ENCODE results near the gene CYB561. TPM values are rescaled to one million over a fixed set of nuclear protein-coding genes. Genes with fewer than 3 reads are reported as not detected.
A peak's percentile ranks its signal among the peaks of the same experiment; 100 is the strongest.

Gene CYB561
- total RNA-seq, 2 donors from 2014 or later = 50.8 to 69.9 TPM

GRCh38 chr17:63486317-63487013, 40.4 kb upstream of the CYB561 start:
- H3K36me3 Mint-ChIP-seq (ENCODE audit: low read depth) = peaks cover 5% of the 10 kb centered on the region
- no peak overlapping the region for H3K27ac Mint-ChIP-seq
- DNase-seq (no peak), ATAC-seq (no peak)
- no peak overlapping the region for H3K4me3 Mint-ChIP-seq
- H3K27me3 Mint-ChIP-seq = no peaks in the 10 kb centered on the region
- H3K9me3 ChIP-seq (ENCODE audit: control insufficient read depth, low read length, poor library complexity, severe bottlenecking) = no peaks in the 10 kb centered on the region
- peaks cover 4% of the 10 kb centered on the region for H3K4me1 Mint-ChIP-seq

- H3K4me1 Mint-ChIP-seq = peaks cover 4% of the 10 kb centered on the region
- no peak overlapping the region for H3K4me3 Mint-ChIP-seq
- DNase-seq = no peak
- peaks cover 5% of the 10 kb centered on the region for H3K36me3 Mint-ChIP-seq (ENCODE audit: low read depth)
- H3K9me3 ChIP-seq (ENCODE audit: control insufficient read depth, low read length, poor library complexity, severe bottlenecking) = no peaks in the 10 kb centered on the region
- H3K27ac Mint-ChIP-seq = peak overlapping the region; percentile 85
- no peaks in the 10 kb centered on the region for H3K27me3 Mint-ChIP-seq
- ATAC-seq = no peak
Observed at GRCh38 chr17:63483655-63484575, 37.8 kb upstream of the CYB561 start.

GRCh38 chr17:63483038-63483437, 36.9 kb upstream of the CYB561 start:
- no peak for DNase-seq
- Mint-ChIP-seq H3K4me1 (peaks cover 6% of the 10 kb centered on the region), H3K4me3 (no peak overlapping the region), H3K36me3 (ENCODE audit: low read depth) (peaks cover 5% of the 10 kb centered on the region), H3K27me3 (no peaks in the 10 kb centered on the region), H3K27ac (peak overlapping the region; percentile 85)
- ATAC-seq = no peak
- H3K9me3 ChIP-seq (ENCODE audit: control insufficient read depth, low read length, poor library complexity, severe bottlenecking) = no peaks in the 10 kb centered on the region

- Mint-ChIP-seq H3K4me3 (no peak overlapping the region), H3K27ac (peak overlapping the region; percentile 85), H3K27me3 (no peaks in the 10 kb centered on the region), H3K4me1 (peaks cover 11% of the 10 kb centered on the region), H3K36me3 (ENCODE audit: low read depth) (peaks cover 5% of the 10 kb centered on the region)
- DNase-seq = no peak
- H3K9me3 ChIP-seq (ENCODE audit: control insufficient read depth, low read length, poor library complexity, severe bottlenecking) = no peaks in the 10 kb centered on the region
- ATAC-seq = no peak
Observed at GRCh38 chr17:63482509-63482908, 36.4 kb upstream of the CYB561 start.

- Mint-ChIP-seq H3K27ac (no peak overlapping the region), H3K36me3 (ENCODE audit: low read depth) (peaks cover 5% of the 10 kb centered on the region)
- ATAC-seq = no peak
Observed at GRCh38 chr17:63481488-63481870, 35.4 kb upstream of the CYB561 start.

GRCh38 chr17:63480826-63481487, 34.9 kb upstream of the CYB561 start:
- DNase-seq (no peak), ATAC-seq (no peak)
- no peak overlapping the region for H3K27ac Mint-ChIP-seq
- no peaks in the 10 kb centered on the region for H3K27me3 Mint-ChIP-seq
- no peaks in the 10 kb centered on the region for H3K9me3 ChIP-seq (ENCODE audit: control insufficient read depth, low read length, poor library complexity, severe bottlenecking)
- peaks cover 5% of the 10 kb centered on the region for H3K36me3 Mint-ChIP-seq (ENCODE audit: low read depth)
- H3K4me3 Mint-ChIP-seq = no peak overlapping the region
- H3K4me1 Mint-ChIP-seq = peaks cover 10% of the 10 kb centered on the region

More at GRCh38 chr17:63481488-63481870, 35.4 kb upstream of the CYB561 start:
- H3K4me1 Mint-ChIP-seq = peaks cover 12% of the 10 kb centered on the region
- H3K27me3 Mint-ChIP-seq = no peaks in the 10 kb centered on the region
- H3K4me3 Mint-ChIP-seq = no peak overlapping the region
- no peak for DNase-seq
- no peaks in the 10 kb centered on the region for H3K9me3 ChIP-seq (ENCODE audit: control insufficient read depth, low read length, poor library complexity, severe bottlenecking)

GRCh38 chr17:63480192-63480784, 34.2 kb upstream of the CYB561 start:
- Mint-ChIP-seq H3K36me3 (ENCODE audit: low read depth) (peaks cover 5% of the 10 kb centered on the region), H3K27ac (no peak overlapping the region), H3K4me3 (no peak overlapping the region), H3K27me3 (no peaks in the 10 kb centered on the region), H3K4me1 (peaks cover 10% of the 10 kb centered on the region)
- DNase-seq (no peak), ATAC-seq (no peak)
- no peaks in the 10 kb centered on the region for H3K9me3 ChIP-seq (ENCODE audit: control insufficient read depth, low read length, poor library complexity, severe bottlenecking)

- peaks cover 5% of the 10 kb centered on the region for H3K36me3 Mint-ChIP-seq (ENCODE audit: low read depth)
- DNase-seq = no peak
- no peak for ATAC-seq
- H3K9me3 ChIP-seq (ENCODE audit: control insufficient read depth, low read length, poor library complexity, severe bottlenecking) = no peaks in the 10 kb centered on the region
- H3K4me3 Mint-ChIP-seq = no peak overlapping the region
- peaks cover 10% of the 10 kb centered on the region for H3K4me1 Mint-ChIP-seq
- no peak overlapping the region for H3K27ac Mint-ChIP-seq
- no peaks in the 10 kb centered on the region for H3K27me3 Mint-ChIP-seq
Observed at GRCh38 chr17:63479495-63480184, 33.5 kb upstream of the CYB561 start.

- Mint-ChIP-seq H3K27me3 (no peaks in the 10 kb centered on the region), H3K36me3 (ENCODE audit: low read depth) (peaks cover 5% of the 10 kb centered on the region), H3K4me3 (peak overlapping the region; percentile 73), H3K27ac (no peak overlapping the region), H3K4me1 (peaks cover 10% of the 10 kb centered on the region)
- peak; percentile 78 for ATAC-seq
- H3K9me3 ChIP-seq (ENCODE audit: control insufficient read depth, low read length, poor library complexity, severe bottlenecking) = no peaks in the 10 kb centered on the region
- DNase-seq = peak; percentile 54 to 71 (median 61)
Observed at GRCh38 chr17:63478814-63479494, 32.8 kb upstream of the CYB561 start.

- DNase-seq (no peak), ATAC-seq (peak; percentile 10)
- Mint-ChIP-seq H3K36me3 (ENCODE audit: low read depth) (peaks cover under 1% of the 10 kb centered on the region), H3K27ac (no peak overlapping the region), H3K4me3 (peak overlapping the region; percentile 90), H3K27me3 (no peaks in the 10 kb centered on the region), H3K4me1 (peaks cover 7% of the 10 kb centered on the region)
- no peaks in the 10 kb centered on the region for H3K9me3 ChIP-seq (ENCODE audit: control insufficient read depth, low read length, poor library complexity, severe bottlenecking)
Observed at GRCh38 chr17:63477480-63478440, 31.7 kb upstream of the CYB561 start.

- DNase-seq = peak; percentile 18 to 29 (median 28)
Observed at GRCh38 chr17:63476854-63477479, 30.9 kb upstream of the CYB561 start, which contains the start of gene ACE. Gene ACE, plus strand, starts transcription at chr17:63477061. Its CDS starts 34 bp downstream, at chr17:63477095.

More at GRCh38 chr17:63476854-63477479, 30.9 kb upstream of the CYB561 start, which contains the start of gene ACE:
- Mint-ChIP-seq H3K4me3 (peak within 1 kb of the TSS; percentile 90), H3K4me1 (peaks cover 7% of the 10 kb centered on the region), H3K27me3 (no peaks in the 10 kb centered on the region), H3K36me3 (ENCODE audit: low read depth) (no peaks in the 10 kb centered on the region), H3K27ac (no peak within 1 kb of the TSS)
- no peaks in the 10 kb centered on the region for H3K9me3 ChIP-seq (ENCODE audit: control insufficient read depth, low read length, poor library complexity, severe bottlenecking)
- peak; percentile 76 for ATAC-seq
